Mesenchymal stem cell (in vitro differentiated cells and primary cell): Measurements from ENCODE around the gene PHACTR2.
A peak's percentile ranks its signal among the peaks of the same experiment; 100 is the strongest.
"Not testable (repeated sequence)": the region's sequence is repeated elsewhere in the genome, so short reads cannot be mapped to it uniquely, and the experiment has no call there.

Source experiments
- DNase-seq: peaks from one replicate; pipeline ENCODE4 v3.0.0-alpha.2; 2013
- H2AFZ ChIP-seq: one replicate; pipeline ENCODE4 v1.6.1; 2013; ENCODE audit warnings: low read depth, mild to moderate bottlenecking, control low read depth, inconsistent platforms, low read length, moderate library complexity
- H2AK5ac ChIP-seq: 2 replicates; pipeline ENCODE4 v1.6.1; 2013; ENCODE audit warnings: low read length, moderate library complexity, mild to moderate bottlenecking, inconsistent platforms; ENCODE audit not compliant: severe bottlenecking
- H2BK120ac ChIP-seq: one replicate; pipeline ENCODE4 v1.6.1; 2013; ENCODE audit warnings: low read depth, mild to moderate bottlenecking, inconsistent platforms, low read length, moderate library complexity
- H2BK12ac ChIP-seq, 2 experiments: one replicate each; pipeline ENCODE4 v1.6.1; 2013; ENCODE audit warnings: inconsistent platforms in 2 of 2, low read length in 2 of 2, mild to moderate bottlenecking in 2 of 2, moderate library complexity in 2 of 2, control low read depth in 1 of 2
- H2BK15ac ChIP-seq: one replicate; pipeline ENCODE4 v1.6.1; 2013; ENCODE audit warnings: mild to moderate bottlenecking, low read depth, inconsistent platforms; ENCODE audit not compliant: poor library complexity, severe bottlenecking
- H2BK5ac ChIP-seq: 2 replicates; pipeline ENCODE4 v1.6.1; 2013; ENCODE audit warnings: low read depth, mild to moderate bottlenecking, low read length, control low read depth, inconsistent platforms; ENCODE audit not compliant: poor library complexity, severe bottlenecking
- H3K14ac ChIP-seq, 2 experiments: one replicate each; pipeline ENCODE4 v1.6.1; 2013; ENCODE audit warnings: inconsistent platforms in 2 of 2, low read length in 2 of 2, control low read depth in 1 of 2, mild to moderate bottlenecking in 1 of 2, moderate library complexity in 1 of 2
- H3K18ac ChIP-seq, 2 experiments: one replicate each; pipeline ENCODE4 v1.6.1; 2013; ENCODE audit warnings: inconsistent platforms in 2 of 2, low read length in 2 of 2, control low read depth in 1 of 2, low read depth in 1 of 2, mild to moderate bottlenecking in 1 of 2
- H3K23ac ChIP-seq, 2 experiments: one replicate each; pipeline ENCODE4 v1.6.1; 2013; ENCODE audit warnings: inconsistent platforms in 2 of 2, low read length in 2 of 2, mild to moderate bottlenecking in 2 of 2, moderate library complexity in 2 of 2, control low read depth in 1 of 2
- H3K27ac ChIP-seq: 2 replicates; pipeline ENCODE4 v1.5.1; 2013; ENCODE audit warnings: mild to moderate bottlenecking, moderate library complexity, low read length, control low read depth, inconsistent platforms; ENCODE audit not compliant: poor library complexity, severe bottlenecking
- H3K27me3 ChIP-seq, 2 experiments: 2 replicates each; pipeline versions ENCODE4 v1.6.1 to v1.7.0; 2013; ENCODE audit warnings: low read length in 2 of 2, mild to moderate bottlenecking in 2 of 2, moderate library complexity in 2 of 2, control low read depth in 1 of 2, inconsistent platforms in 1 of 2; ENCODE audit not compliant: control insufficient read depth in 1 of 2, insufficient read depth in 1 of 2
- H3K36me3 ChIP-seq, 2 experiments: 2 replicates each; pipeline versions ENCODE4 v1.6.1 to v1.7.0; 2013; ENCODE audit warnings: low read length in 2 of 2, control low read depth in 1 of 2, inconsistent platforms in 1 of 2, low read depth in 1 of 2, mild to moderate bottlenecking in 1 of 2; ENCODE audit not compliant: insufficient read depth in 2 of 2, control insufficient read depth in 1 of 2
- H3K4ac ChIP-seq, 2 experiments: one replicate each; pipeline ENCODE4 v1.6.1; 2013; ENCODE audit warnings: inconsistent platforms in 2 of 2, low read length in 2 of 2, mild to moderate bottlenecking in 2 of 2, moderate library complexity in 2 of 2, control low read depth in 1 of 2, low read depth in 1 of 2
- H3K4me1 ChIP-seq: 2 replicates; pipeline ENCODE4 v1.6.1; 2013; ENCODE audit warnings: low read depth, low read length, control low read depth; ENCODE audit not compliant: control insufficient read depth, insufficient read depth
- H3K4me2 ChIP-seq: 2 replicates; pipeline ENCODE4 v1.6.1; 2013; ENCODE audit warnings: low read length, mild to moderate bottlenecking, inconsistent platforms; ENCODE audit not compliant: poor library complexity, severe bottlenecking
- H3K4me3 ChIP-seq, 2 experiments: 2 replicates each; pipeline versions ENCODE4 v1.5.1 to v1.7.0; 2013; ENCODE audit warnings: low read length in 2 of 2, mild to moderate bottlenecking in 2 of 2, control low read depth in 1 of 2, low read depth in 1 of 2; ENCODE audit not compliant: insufficient read depth in 1 of 2
- H3K79me1 ChIP-seq: replicated peaks from 2 replicates; pipeline ENCODE4 v1.6.1; 2013; ENCODE audit warnings: mild to moderate bottlenecking, control low read depth, low read length, inconsistent platforms; ENCODE audit not compliant: poor library complexity, severe bottlenecking
- H3K9ac ChIP-seq: 2 replicates; pipeline ENCODE4 v1.7.0; 2013; ENCODE audit warnings: mild to moderate bottlenecking, low read length, moderate library complexity
- H3K9me3 ChIP-seq: 2 replicates; pipeline ENCODE4 v1.7.0; 2013; ENCODE audit warnings: mild to moderate bottlenecking, low read length; ENCODE audit not compliant: control insufficient read depth
- H4K8ac ChIP-seq: one replicate; pipeline ENCODE4 v1.6.1; 2013; ENCODE audit warnings: inconsistent platforms, mild to moderate bottlenecking, low read length, moderate library complexity
- H4K91ac ChIP-seq: one replicate; pipeline ENCODE4 v1.6.1; 2013; ENCODE audit warnings: mild to moderate bottlenecking, low read length, inconsistent platforms
- WGBS: methylation state at CpG from one replicate; pipeline ENCODE4 v1.1.7; 2013; ENCODE audit warnings: mixed read lengths; 5-methylcytosine and 5-hydroxymethylcytosine counted together

PHACTR2 gene

DNA sequence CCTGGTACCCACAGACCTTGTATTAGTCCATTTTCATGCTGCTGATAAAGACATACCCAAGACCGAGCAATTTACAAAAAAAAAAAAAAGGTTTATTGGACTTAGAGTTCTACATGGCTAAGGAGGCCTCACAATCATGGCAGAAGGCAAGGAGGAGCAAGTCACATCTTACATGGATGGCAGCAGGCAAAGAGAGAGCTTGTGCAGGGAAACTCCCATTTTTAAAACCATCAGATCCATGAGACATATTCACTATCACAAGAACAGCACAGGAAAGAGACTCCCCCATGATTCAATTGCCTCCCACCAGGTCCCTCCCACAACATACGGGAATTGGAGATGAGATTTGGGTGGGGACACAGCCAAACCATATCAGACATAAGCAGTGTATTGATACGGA is 17.6 kb upstream of the PHACTR2 start:
- not testable (repeated sequence) for H3K79me1 ChIP-seq, H3K4me3 ChIP-seq, H4K91ac ChIP-seq, H3K4me1 ChIP-seq, H2BK15ac ChIP-seq, H2BK12ac ChIP-seq, H4K8ac ChIP-seq, H3K9ac ChIP-seq, H2BK5ac ChIP-seq, H3K23ac ChIP-seq, H3K27ac ChIP-seq, H3K27me3 ChIP-seq, H2BK120ac ChIP-seq, H3K36me3 ChIP-seq, H2AK5ac ChIP-seq, H3K18ac ChIP-seq, DNase-seq, H3K4ac ChIP-seq, H3K14ac ChIP-seq, H3K9me3 ChIP-seq, H2AFZ ChIP-seq, H3K4me2 ChIP-seq
- WGBS, result 98% methylated on average over 3 of the region's 3 CpGs

DNA sequence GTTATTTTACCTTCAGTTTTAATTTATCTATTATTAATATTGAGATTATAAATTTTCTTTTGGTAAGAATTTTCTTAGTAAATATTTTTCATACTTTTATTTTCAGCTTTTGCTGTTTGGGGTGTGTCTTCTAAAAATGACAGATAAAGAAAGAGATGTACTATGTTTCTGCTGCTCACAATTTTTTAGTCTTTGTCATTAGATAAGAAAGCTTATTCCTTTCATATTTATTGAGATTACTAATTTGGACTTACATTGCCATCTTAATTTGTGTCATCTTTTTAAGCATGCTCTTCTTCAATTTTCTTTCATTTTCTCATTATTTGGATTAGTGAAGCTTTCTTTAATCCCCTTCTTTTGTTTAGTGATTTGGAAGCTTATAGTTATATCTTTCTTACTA is 13.6 kb upstream of the PHACTR2 start:
- Histone ChIP-seq H2AFZ (no peak overlapping the region), H4K8ac (no peak overlapping the region), H3K23ac (no peak overlapping the region), H3K4me3 (no peak overlapping the region), H3K36me3 (no peaks in the 10 kb centered on the region), H3K18ac (no peak overlapping the region), H3K27me3 (no peaks in the 10 kb centered on the region), H3K4ac (no peak overlapping the region), H2BK12ac (no peak overlapping the region), H3K9ac (no peak overlapping the region), H4K91ac (no peak overlapping the region), H2AK5ac (no peak overlapping the region), H3K4me2 (no peak overlapping the region), H3K4me1 (no peaks in the 10 kb centered on the region), H3K9me3 (no peaks in the 10 kb centered on the region), H3K27ac (no peak overlapping the region), H3K14ac (no peak overlapping the region), H2BK120ac (no peak overlapping the region), H2BK5ac (peak overlapping the region; percentile 57), H2BK15ac (no peak overlapping the region), H3K79me1 (no peaks in the 10 kb centered on the region)
- DNase-seq, result no peak

DNA sequence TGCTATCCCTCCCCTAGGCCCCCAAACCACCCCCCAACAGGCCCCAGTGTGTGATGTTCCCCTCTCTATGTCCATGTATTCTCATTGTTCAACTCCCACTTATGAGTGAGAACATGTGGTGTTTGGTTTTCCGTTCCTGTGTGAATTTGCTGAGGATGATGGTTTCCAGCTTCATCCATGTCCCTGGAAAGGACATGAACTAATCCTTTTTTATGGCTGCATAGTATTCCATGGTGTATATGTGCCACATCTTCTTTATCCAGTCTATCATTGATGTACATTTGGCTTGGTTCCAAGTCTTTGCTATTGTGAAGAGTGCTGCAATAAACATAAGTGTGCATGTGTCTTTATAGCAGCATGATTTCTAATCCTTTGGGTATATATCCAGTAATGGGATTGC is 11.8 kb upstream of the PHACTR2 start:
- H3K9ac ChIP-seq, H3K27ac ChIP-seq, H2AFZ ChIP-seq, DNase-seq, H4K91ac ChIP-seq, H3K23ac ChIP-seq, H3K4ac ChIP-seq, H3K36me3 ChIP-seq, H2AK5ac ChIP-seq, H4K8ac ChIP-seq, H3K27me3 ChIP-seq, H3K14ac ChIP-seq, H3K9me3 ChIP-seq, H2BK5ac ChIP-seq, H2BK12ac ChIP-seq, H3K4me2 ChIP-seq, H3K79me1 ChIP-seq, H3K18ac ChIP-seq, H2BK120ac ChIP-seq, H2BK15ac ChIP-seq, H3K4me3 ChIP-seq, H3K4me1 ChIP-seq: not testable (repeated sequence)
- WGBS, result no CpG with 5 or more reads among the region's 1 CpG

DNA sequence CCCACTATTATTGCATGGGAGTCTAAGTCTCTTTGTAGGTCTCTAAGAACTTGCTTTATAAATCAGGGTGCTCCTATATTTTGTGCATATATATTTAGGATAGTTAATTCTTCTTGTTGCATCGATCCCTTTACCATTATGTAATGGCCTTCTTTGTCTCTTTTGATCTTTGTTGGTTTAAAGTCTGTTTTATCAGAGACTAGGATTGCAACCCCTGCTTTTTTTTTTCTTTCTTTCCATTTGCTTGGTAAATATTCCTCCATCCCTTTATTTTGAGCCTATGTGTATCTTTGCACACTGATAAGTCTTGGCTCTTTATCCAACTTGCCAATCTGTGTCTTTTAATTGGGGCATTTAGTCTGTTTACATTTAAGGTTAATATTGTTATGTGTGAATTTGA is 8.3 kb upstream of the PHACTR2 start:
- H3K4me3 ChIP-seq, H3K36me3 ChIP-seq, DNase-seq, H3K23ac ChIP-seq, H3K9me3 ChIP-seq, H3K27ac ChIP-seq, H3K4ac ChIP-seq, H3K9ac ChIP-seq, H4K91ac ChIP-seq, H2AFZ ChIP-seq, H2BK5ac ChIP-seq, H3K18ac ChIP-seq, H2BK120ac ChIP-seq, H3K14ac ChIP-seq, H2BK15ac ChIP-seq, H2BK12ac ChIP-seq, H3K27me3 ChIP-seq, H3K4me1 ChIP-seq, H4K8ac ChIP-seq, H3K79me1 ChIP-seq, H3K4me2 ChIP-seq, H2AK5ac ChIP-seq: not testable (repeated sequence)
- no CpG with 5 or more reads among the region's 1 CpG for WGBS
